Heart right ventricle (tissue), 16 donors: ENCODE results near the gene KCNN1. TPM values are rescaled to one million over a fixed set of nuclear protein-coding genes. Genes with fewer than 3 reads are reported as not detected.
"Not testable (repeated sequence)": the region's sequence is repeated elsewhere in the genome, so short reads cannot be mapped to it uniquely, and the experiment has no call there.

Experiments
- ATAC-seq, 8 donors: fragments of 200-7000 bp; cut with Tn5 transposase; one replicate each; pipeline ENCODE4 v1.9.1; 2020; ENCODE audit warnings: mild to moderate bottlenecking in 8 of 8, moderate library complexity in 8 of 8, moderate number of reproducible peaks in 1 of 8
- DNase-seq, 2 donors: peaks; one replicate each; pipeline ENCODE4 v3.0.0-alpha.2; 2020
- H3K27ac ChIP-seq, 10 donors: fragments of 200-600 bp; sonication (generic) in 2 of 10; one replicate each; pipeline versions ENCODE4 v1.5.0 to v1.8.0; 2020 to 2022; ENCODE audit warnings: mild to moderate bottlenecking in 3 of 10
- H3K27me3 ChIP-seq, 7 donors: fragments of 200-600 bp; one replicate each; pipeline ENCODE4 v1.8.0; 2021 to 2022; ENCODE audit warnings: mild to moderate bottlenecking in 2 of 7
- H3K36me3 ChIP-seq, 9 donors: fragments of 200-600 bp; sonication (generic) in 1 of 9; one replicate each; pipeline versions ENCODE4 v1.5.0 to v1.8.0; 2020 to 2022; ENCODE audit warnings: mild to moderate bottlenecking in 2 of 9
- H3K4me1 ChIP-seq, 9 donors: fragments of 200-600 bp; sonication (generic) in 1 of 9; one replicate each; pipeline versions ENCODE4 v1.5.0 to v1.8.0; 2020 to 2022; ENCODE audit warnings: mild to moderate bottlenecking in 4 of 9
- H3K4me3 ChIP-seq, 10 donors: fragments of 200-600 bp; sonication (generic) in 2 of 10; one replicate each; pipeline versions ENCODE4 v1.5.0 to v1.8.0; 2020 to 2022; ENCODE audit warnings: mild to moderate bottlenecking in 7 of 10, moderate library complexity in 2 of 10
- H3K9me3 ChIP-seq, 11 donors: fragments of 200-600 bp in 10 of 11; sonication (generic) in 2 of 11; one replicate each; pipeline versions ENCODE4 v1.5.0 to v1.8.0; 2013 to 2022; ENCODE audit warnings: mild to moderate bottlenecking in 2 of 11, control low read depth in 1 of 11, moderate library complexity in 1 of 11
- WGBS, 2 donors: extraction: QIAGEN DNeasy Blood & Tissue Kit; methylation state at CpG; one replicate each; pipeline ENCODE4 v1.1.7; 2013; ENCODE audit warnings: inconsistent platforms in 1 of 2; 5-methylcytosine and 5-hydroxymethylcytosine counted together
- intact Hi-C, 10 donors: fragments of 100-400 bp; cut with DNase I; formaldehyde crosslinking; loops; one replicate each; pipeline versions ENCODE4 v1.11.1 to v1.14.2; 2022
- polyA plus RNA-seq, 2 donors: library from polyadenylated mRNA; stranded (reverse); fragments of 200-250 nt; gene quantifications; one replicate each; pipeline ENCODE4 v1.2.3, GENCODE V29; 2013
- total RNA-seq, 10 donors: library from RNA; stranded (reverse); fragmentation: NEBNext Ultra II Directional in 3 of 10; extraction: Animal tissue kit (Norgen Biotek cat#: 25700) in 3 of 10; gene quantifications; one replicate each; pipeline versions ENCODE4 v1.2.1 to v1.2.4, GENCODE V29; 2021 to 2023
- TF ChIP-seq, protein P1 (sequence below), 9 donors: fragments of 200-600 bp; sonication (generic) in 2 of 9; IDR thresholded peaks; one replicate each; pipeline versions ENCODE4 v1.5.0 to v1.8.0; 2021 to 2022; ENCODE audit warnings: antibody characterized with exemption in 9 of 9, mild to moderate bottlenecking in 5 of 9, moderate library complexity in 1 of 9
- donor health status: Arrhythmogenic right ventricular cardiomyopathy.
- donor health status: ischemic (EF 13 %, LVEDD 7.1; RV severe dilation, severe dysfunction).
- donor health status: healthy with polysubstance abuse.
- donor health status: DM: no; HTN: yes; CAD: no.
- donor health status: DM: no; HTN: no; CAD: no.
- donor health status: ischemic (EF 25% LVEDD 6.9; RV normal size, moderate dysfunction).
- donor health status: ischemic (EF 25% LVEDD 5.7; RV mildly dilated, moderate dysfunction).
- donor health status: healthy.
- donor health status: DM: yes; HTN: yes; CAD: no.
- donor health status: Ischemic cardiomyopathy.
- donor health status: ischemic (EF 35%, LVEDD 5.7; RV mildly dilated, moderate dysfunction).
- donor health status: nonischemic (EF 11% LVEDD 7.7; RV severe dilation, severe dysfunction).
- donor health status: DM: yes; HTN: yes; CAD: no.
- donor health status: PGD.
- donor health status: ischemic (EF 29% LVEDD 5.4; RV normal size, mild dysfunction).
- donor health status: nonischemic (EF 23%, LVEDD 6.1; RV moderate dilation, normal function).

Gene KCNN1
- total and polyA plus RNA-seq, 12 donors, result 0.72 TPM; not detected in 11

GRCh38 chr19:18000915-18001776, 34.2 kb downstream of the KCNN1 start:
- Histone ChIP-seq H3K27me3 (peaks cover 0 to 10% (median 0%) of the 10 kb centered on the region in 7 donors), H3K27ac (peak overlapping the region; percentile 80 to 96 (median 92)), H3K4me3 (peak overlapping the region; percentile 55 to 88 (median 74)), H3K36me3 (peaks cover 0 to 8% (median 0%) of the 10 kb centered on the region in 9 donors), H3K4me1 (peaks cover 0 to 31% (median 16%) of the 10 kb centered on the region in 9 donors), H3K9me3 (no peaks in the 10 kb centered on the region)
- DNase-seq (peak; percentile 87 to 90), ATAC-seq (peak; percentile 80 to 92 (median 88))
- intact Hi-C loops, result no loop called here
- TF ChIP-seq, protein P1, sequence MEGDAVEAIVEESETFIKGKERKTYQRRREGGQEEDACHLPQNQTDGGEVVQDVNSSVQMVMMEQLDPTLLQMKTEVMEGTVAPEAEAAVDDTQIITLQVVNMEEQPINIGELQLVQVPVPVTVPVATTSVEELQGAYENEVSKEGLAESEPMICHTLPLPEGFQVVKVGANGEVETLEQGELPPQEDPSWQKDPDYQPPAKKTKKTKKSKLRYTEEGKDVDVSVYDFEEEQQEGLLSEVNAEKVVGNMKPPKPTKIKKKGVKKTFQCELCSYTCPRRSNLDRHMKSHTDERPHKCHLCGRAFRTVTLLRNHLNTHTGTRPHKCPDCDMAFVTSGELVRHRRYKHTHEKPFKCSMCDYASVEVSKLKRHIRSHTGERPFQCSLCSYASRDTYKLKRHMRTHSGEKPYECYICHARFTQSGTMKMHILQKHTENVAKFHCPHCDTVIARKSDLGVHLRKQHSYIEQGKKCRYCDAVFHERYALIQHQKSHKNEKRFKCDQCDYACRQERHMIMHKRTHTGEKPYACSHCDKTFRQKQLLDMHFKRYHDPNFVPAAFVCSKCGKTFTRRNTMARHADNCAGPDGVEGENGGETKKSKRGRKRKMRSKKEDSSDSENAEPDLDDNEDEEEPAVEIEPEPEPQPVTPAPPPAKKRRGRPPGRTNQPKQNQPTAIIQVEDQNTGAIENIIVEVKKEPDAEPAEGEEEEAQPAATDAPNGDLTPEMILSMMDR (IDR thresholded peaks at IDR 0.05), result no peak
- WGBS, 2 donors, result 1% methylated on average over 88 to 105 of the region's 105 CpGs

DNA sequence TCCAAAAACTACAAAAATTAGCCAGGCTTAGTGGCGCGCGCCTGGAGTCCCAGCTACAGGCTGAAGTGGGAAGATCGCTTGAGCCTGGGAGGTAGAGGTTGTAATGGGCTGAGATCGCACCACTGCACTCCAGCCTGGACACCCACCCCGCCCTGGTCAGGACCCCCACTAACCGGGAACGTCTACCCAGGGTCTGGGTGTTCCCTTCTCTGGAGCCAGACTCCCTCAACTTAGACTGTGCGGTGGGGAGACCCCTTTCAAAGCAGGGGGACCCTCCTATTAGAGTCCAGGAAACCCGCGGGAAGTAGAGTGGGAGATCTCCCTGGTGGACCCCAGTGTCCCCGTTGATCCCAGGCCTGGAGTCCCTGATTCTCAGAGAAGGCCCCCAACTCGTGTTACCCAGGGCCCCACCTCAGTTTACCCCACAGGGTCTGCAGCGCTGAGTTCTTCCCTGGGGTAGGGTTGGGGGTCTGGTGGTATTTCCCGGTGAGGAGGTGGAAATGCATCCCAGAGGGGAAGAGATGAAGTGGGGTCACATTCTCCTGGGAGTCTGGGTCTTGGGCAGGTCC, 35.0 kb downstream of the KCNN1 start:
- peaks cover 0 to 7% (median 0%) of the 10 kb centered on the region in 7 donors for H3K27me3 ChIP-seq
- H3K9me3 ChIP-seq, result no peaks in the 10 kb centered on the region
- DNase-seq (no peak), ATAC-seq (no peak)
- peak overlapping the region; percentile 80 to 96 (median 92) for H3K27ac ChIP-seq
- TF ChIP-seq, protein P1 (IDR thresholded peaks at IDR 0.05), result no peak
- H3K4me1 ChIP-seq, result peaks cover 0 to 33% (median 20%) of the 10 kb centered on the region in 9 donors
- WGBS, 2 donors, result 36 to 40% methylated on average over 15 of the region's 15 CpGs
- H3K4me3 ChIP-seq, result peak overlapping the region; percentile 55 to 88 (median 74)
- peaks cover 0 to 8% (median 0%) of the 10 kb centered on the region in 9 donors for H3K36me3 ChIP-seq
- intact Hi-C loops, result no loop called here

- Histone ChIP-seq H3K4me3 (peak overlapping the region in 9 of 10 donors; percentile 55 to 88 (median 77)), H3K27me3 (peaks cover 0 to 7% (median 0%) of the 10 kb centered on the region in 7 donors), H3K4me1 (peaks cover 3 to 39% (median 25%) of the 10 kb centered on the region in 9 donors), H3K9me3 (no peaks in the 10 kb centered on the region), H3K27ac (peak overlapping the region in 8 of 10 donors; percentile 87 to 96 (median 92)), H3K36me3 (peaks cover 0 to 8% (median 0%) of the 10 kb centered on the region in 9 donors)
- ATAC-seq (no peak), DNase-seq (peak; percentile 42 to 43)
- TF ChIP-seq, protein P1 (IDR thresholded peaks at IDR 0.05), result no peak
- intact Hi-C loops, result no loop called here
- 75% methylated on average over 26 to 27 of the region's 27 CpGs for WGBS, 2 donors
Observed at GRCh38 chr19:18002347-18002850, 35.5 kb downstream of the KCNN1 start.

GRCh38 chr19:18005750-18006149, 38.8 kb downstream of the KCNN1 start:
- not testable (repeated sequence) for H3K27me3 ChIP-seq, H3K27ac ChIP-seq, H3K9me3 ChIP-seq, ATAC-seq, H3K4me3 ChIP-seq, DNase-seq
- H3K36me3 ChIP-seq, result peaks cover under 1 to 32% (median 13%) of the 10 kb centered on the region in 9 donors
- peaks cover 3 to 54% (median 34%) of the 10 kb centered on the region in 9 donors for H3K4me1 ChIP-seq
- intact Hi-C loops, result loop anchor here in 2 of 10 donors (2.0 to 5.0 kb wide), 2 partner anchors 53 to 247 kb away; no protein-coding TSS in a partner anchor
- WGBS, 2 donors, result 96 to 97% methylated on average over 27 to 35 of the region's 35 CpGs
